Ovary (tissue), 9 donors: ENCODE results near the gene AFF1. TPM values are rescaled to one million over a fixed set of nuclear protein-coding genes. Genes with fewer than 3 reads are reported as not detected.
A peak's percentile ranks its signal among the peaks of the same experiment; 100 is the strongest.
"Not testable (repeated sequence)": the region's sequence is repeated elsewhere in the genome, so short reads cannot be mapped to it uniquely, and the experiment has no call there.

ENCODE experiments used
- DNase-seq, 5 donors: peaks; one replicate each; pipeline ENCODE4 v3.0.0-alpha.2; 2019 to 2020
- H3K27ac ChIP-seq, 2 donors: fragments of 200-600 bp; one replicate each; pipeline versions ENCODE4 v1.5.1 to v1.8.0; 2019 to 2022
- H3K27me3 ChIP-seq: fragments of 200-600 bp; one replicate; pipeline ENCODE4 v1.8.0; 2022
- H3K36me3 ChIP-seq: fragments of 200-600 bp; sonication (generic); one replicate; pipeline ENCODE4 v1.5.1; 2019
- H3K4me1 ChIP-seq: one replicate; pipeline ENCODE4 v1.8.1; 2013; ENCODE audit warnings: mild to moderate bottlenecking, moderate library complexity; ENCODE audit not compliant: insufficient read depth
- H3K4me3 ChIP-seq: fragments of 200-600 bp; sonication (generic); one replicate; pipeline ENCODE4 v1.5.1; 2017
- H3K9me3 ChIP-seq, 2 donors: fragments of 200-600 bp in 1 of 2; sonication (generic) in 1 of 2; one replicate each; pipeline versions ENCODE4 v1.5.1 to v1.8.1; 2013 to 2019; ENCODE audit warnings: mild to moderate bottlenecking in 1 of 2, moderate library complexity in 1 of 2
- CTCF ChIP-seq, 3 donors: fragments of 450-650 bp in 2 of 3; fragments of 200-600 bp in 1 of 3; IDR thresholded peaks; one replicate each; pipeline versions ENCODE4 v1.5.1 to v1.8.0; 2016 to 2022; ENCODE audit warnings: antibody characterized with exemption in 3 of 3, mild to moderate bottlenecking in 1 of 3
- EP300 ChIP-seq: sonication (generic); formaldehyde crosslinking; IDR thresholded peaks from one replicate; pipeline ENCODE4 v1.6.1; 2017; ENCODE audit warnings: antibody characterized with exemption
- POLR2A ChIP-seq: fragments of 450-650 bp; IDR thresholded peaks from one replicate; pipeline ENCODE4 v1.6.1; 2017; ENCODE audit warnings: antibody characterized with exemption, mild to moderate bottlenecking, moderate library complexity
- WGBS, 3 donors: extraction: QIAGEN DNeasy Blood & Tissue Kit in 1 of 3; methylation state at CpG; one replicate each; pipeline versions ENCODE4 v1.1.5 to v1.1.7; 2013 to 2017; 5-methylcytosine and 5-hydroxymethylcytosine counted together
- intact Hi-C, 4 donors: fragments of 100-400 bp; cut with DNase I; formaldehyde crosslinking; loops; one replicate each; pipeline versions ENCODE4 v1.11.0 to v1.15.1; 2022 to 2023
- polyA plus RNA-seq, 2 donors: library from polyadenylated mRNA; stranded (reverse); fragments of 200-250 nt in 1 of 2; fragments of 350-450 nt in 1 of 2; fragmentation: Illumina TruSeq in 1 of 2; extraction: RNeasy Lipid Tissue Mini Kit (QIAGEN cat#74804) in 1 of 2; gene quantifications; one replicate each; pipeline ENCODE4 v1.2.3, GENCODE V29; 2013 to 2014
- total RNA-seq, 7 donors: library from RNA; depleted of rRNA in 2 of 7; stranded (reverse); fragments of >200 nt in 2 of 7; fragmentation: NEBNext Ultra II Directional in 3 of 7; extraction: Animal tissue kit (Norgen Biotek cat#: 25700) in 3 of 7; gene quantifications; one replicate each; pipeline versions ENCODE4 v1.1.0 to v1.2.4, GENCODE V29; 2016 to 2023
- donor health status: DM: no; HTN: no; CAD: no; lungs with moderate emphysema.
- donor health status: DM: no; HTN: no; CAD: no.
- donor health status: Bipolar disorder and iron deficiency.
- donor health status: DM: yes; HTN: yes; CAD: no.
- donor health status: DM: no; HTN: no; CAD: no.
- donor health status: DM: yes; HTN: yes; CAD: no.

AFF1 gene
- total and polyA plus RNA-seq, 9 donors: 26.0 to 107 (median 76.7) TPM

- no peaks in the 10 kb centered on the region for H3K36me3 ChIP-seq
- H3K27me3 ChIP-seq: no peaks in the 10 kb centered on the region
- intact Hi-C loops: loop anchor here (5.0 to 10.0 kb wide), 6 partner anchors 46 to 86 kb away; partner anchors contain the start of gene AFF1 (in 3 of the 4)
- H3K4me1 ChIP-seq: peaks cover 13% of the 10 kb centered on the region
- H3K4me3 ChIP-seq: peak overlapping the region; percentile 79
- no peak overlapping the region for H3K27ac ChIP-seq
- 30 to 33% (median 32%) methylated on average over 2 of the region's 2 CpGs for WGBS, 3 donors
- no peak for TF ChIP-seq CTCF (IDR thresholded peaks at IDR 0.05)
- no peak for TF ChIP-seq POLR2A
- no peak for TF ChIP-seq EP300
- DNase-seq: no peak
- no peaks in the 10 kb centered on the region for H3K9me3 ChIP-seq
These were observed 74.4 kb downstream of the AFF1 start for GRCh38 chr4:87009095-87009648.

GRCh38 chr4:87010192-87010591 is 75.4 kb downstream of the AFF1 start:
- TF ChIP-seq POLR2A: no peak
- TF ChIP-seq CTCF (IDR thresholded peaks at IDR 0.05): no peak
- no peak for TF ChIP-seq EP300
- H3K36me3 ChIP-seq: no peaks in the 10 kb centered on the region
- WGBS, 3 donors: 72 to 92% (median 89%) methylated on average over 1 of the region's 1 CpG
- no peak for DNase-seq
- H3K4me3 ChIP-seq: no peak overlapping the region
- intact Hi-C loops: loop anchor here in 2 of 4 donors (10.0 kb wide), 2 partner anchors 65 to 1975 kb away; no protein-coding TSS in a partner anchor
- no peaks in the 10 kb centered on the region for H3K9me3 ChIP-seq
- H3K27ac ChIP-seq: no peak overlapping the region
- H3K4me1 ChIP-seq: peaks cover 10% of the 10 kb centered on the region
- H3K27me3 ChIP-seq: no peaks in the 10 kb centered on the region

GRCh38 chr4:87011340-87012034 is 76.7 kb downstream of the AFF1 start:
- TF ChIP-seq POLR2A: no peak
- no peak for TF ChIP-seq CTCF (IDR thresholded peaks at IDR 0.05)
- no peak for TF ChIP-seq EP300
- H3K4me1 ChIP-seq: peaks cover 8% of the 10 kb centered on the region
- 27 to 33% (median 30%) methylated on average over 5 of the region's 5 CpGs for WGBS, 3 donors
- DNase-seq: no peak
- no peaks in the 10 kb centered on the region for H3K27me3 ChIP-seq
- no peak overlapping the region for H3K4me3 ChIP-seq
- H3K9me3 ChIP-seq: no peaks in the 10 kb centered on the region
- H3K27ac ChIP-seq: peak overlapping the region in 1 of 2 donors; percentile 39
- intact Hi-C loops: loop anchor here in 2 of 4 donors (10.0 kb wide), 2 partner anchors 63 to 1973 kb away; no protein-coding TSS in a partner anchor
- no peaks in the 10 kb centered on the region for H3K36me3 ChIP-seq

- H3K4me3 ChIP-seq: no peak overlapping the region
- no peak for DNase-seq
- no peaks in the 10 kb centered on the region for H3K9me3 ChIP-seq
- TF ChIP-seq CTCF (IDR thresholded peaks at IDR 0.05) (no peak), POLR2A (no peak), EP300 (no peak)
- H3K27ac ChIP-seq: peak overlapping the region in 1 of 2 donors; percentile 70
- WGBS, 3 donors: 48 to 61% (median 51%) methylated on average over 4 of the region's 4 CpGs
- no peaks in the 10 kb centered on the region for H3K27me3 ChIP-seq
- peaks cover 8% of the 10 kb centered on the region for H3K4me1 ChIP-seq
- H3K36me3 ChIP-seq: no peaks in the 10 kb centered on the region
- intact Hi-C loops: loop anchor here in 2 of 4 donors (10.0 kb wide), 2 partner anchors 62 to 1972 kb away; no protein-coding TSS in a partner anchor
These were observed 77.6 kb downstream of the AFF1 start for GRCh38 chr4:87012265-87012953.

- not testable (repeated sequence) for H3K9me3 ChIP-seq, H3K4me1 ChIP-seq, H3K4me3 ChIP-seq, H3K27me3 ChIP-seq, DNase-seq, H3K36me3 ChIP-seq
- 61 to 69% (median 67%) methylated on average over 9 of the region's 9 CpGs for WGBS, 3 donors
- peak overlapping the region in 1 of 2 donors; percentile 70 for H3K27ac ChIP-seq
- intact Hi-C loops: loop anchor here in 2 of 4 donors (10.0 kb wide), 2 partner anchors 62 to 1972 kb away; no protein-coding TSS in a partner anchor
These were observed 78.1 kb downstream of the AFF1 start for GRCh38 chr4:87012954-87013308.
